OCI-LY1 (cell line): ENCODE measurements around the gene GTSE1.

ENCODE experiments used
- EZH2 ChIP-seq: fragments of 200-600 bp; sonication (generic), shearing (Covaris generic); IDR thresholded peaks from 2 replicates; pipeline ENCODE4 v1.8.0; 2017; ENCODE audit warnings: borderline replicate concordance, mixed run types, mild to moderate bottlenecking, antibody characterized with exemption, low read length, moderate library complexity, mixed read lengths
- TF ChIP-seq, protein P1 (sequence below): fragments of 200-600 bp; sonication (generic), shearing (Covaris generic); IDR thresholded peaks from 2 replicates; pipeline ENCODE4 v1.5.1; 2017; ENCODE audit warnings: mild to moderate bottlenecking, antibody characterized with exemption, low read length, moderate library complexity, mixed read lengths

DNA sequence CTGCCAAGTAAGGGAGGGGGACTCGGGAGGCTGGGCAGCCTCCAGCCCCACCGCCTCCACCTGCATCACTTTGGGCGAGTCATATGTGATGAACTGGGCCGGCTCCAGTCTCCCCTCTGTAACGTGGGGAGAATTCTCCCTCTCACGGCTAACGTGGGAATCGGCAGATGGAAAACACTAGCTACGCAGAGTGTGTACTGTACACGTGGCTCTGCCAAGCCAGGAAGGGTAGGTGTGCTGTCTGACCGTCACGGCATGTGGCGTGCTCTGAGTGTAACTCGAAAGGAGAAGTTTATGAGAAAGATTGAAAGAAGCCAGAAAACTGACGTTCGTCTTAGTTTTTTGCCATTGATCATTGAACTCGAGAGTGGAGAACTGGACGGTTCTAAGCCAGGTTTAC, 52.6 kb downstream of the GTSE1 start:
- TF ChIP-seq, protein P1, sequence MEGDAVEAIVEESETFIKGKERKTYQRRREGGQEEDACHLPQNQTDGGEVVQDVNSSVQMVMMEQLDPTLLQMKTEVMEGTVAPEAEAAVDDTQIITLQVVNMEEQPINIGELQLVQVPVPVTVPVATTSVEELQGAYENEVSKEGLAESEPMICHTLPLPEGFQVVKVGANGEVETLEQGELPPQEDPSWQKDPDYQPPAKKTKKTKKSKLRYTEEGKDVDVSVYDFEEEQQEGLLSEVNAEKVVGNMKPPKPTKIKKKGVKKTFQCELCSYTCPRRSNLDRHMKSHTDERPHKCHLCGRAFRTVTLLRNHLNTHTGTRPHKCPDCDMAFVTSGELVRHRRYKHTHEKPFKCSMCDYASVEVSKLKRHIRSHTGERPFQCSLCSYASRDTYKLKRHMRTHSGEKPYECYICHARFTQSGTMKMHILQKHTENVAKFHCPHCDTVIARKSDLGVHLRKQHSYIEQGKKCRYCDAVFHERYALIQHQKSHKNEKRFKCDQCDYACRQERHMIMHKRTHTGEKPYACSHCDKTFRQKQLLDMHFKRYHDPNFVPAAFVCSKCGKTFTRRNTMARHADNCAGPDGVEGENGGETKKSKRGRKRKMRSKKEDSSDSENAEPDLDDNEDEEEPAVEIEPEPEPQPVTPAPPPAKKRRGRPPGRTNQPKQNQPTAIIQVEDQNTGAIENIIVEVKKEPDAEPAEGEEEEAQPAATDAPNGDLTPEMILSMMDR: no peak
- TF ChIP-seq EZH2: no peak
